Measurements from ENCODE around the gene NOL4L. TPM values are rescaled to one million over a fixed set of nuclear protein-coding genes. Genes with fewer than 3 reads are reported as not detected.

NOL4L gene
- total RNA-seq, 4 donors from 2014 or later, result 2.6 to 12.8 (median 6.4) TPM

DNA sequence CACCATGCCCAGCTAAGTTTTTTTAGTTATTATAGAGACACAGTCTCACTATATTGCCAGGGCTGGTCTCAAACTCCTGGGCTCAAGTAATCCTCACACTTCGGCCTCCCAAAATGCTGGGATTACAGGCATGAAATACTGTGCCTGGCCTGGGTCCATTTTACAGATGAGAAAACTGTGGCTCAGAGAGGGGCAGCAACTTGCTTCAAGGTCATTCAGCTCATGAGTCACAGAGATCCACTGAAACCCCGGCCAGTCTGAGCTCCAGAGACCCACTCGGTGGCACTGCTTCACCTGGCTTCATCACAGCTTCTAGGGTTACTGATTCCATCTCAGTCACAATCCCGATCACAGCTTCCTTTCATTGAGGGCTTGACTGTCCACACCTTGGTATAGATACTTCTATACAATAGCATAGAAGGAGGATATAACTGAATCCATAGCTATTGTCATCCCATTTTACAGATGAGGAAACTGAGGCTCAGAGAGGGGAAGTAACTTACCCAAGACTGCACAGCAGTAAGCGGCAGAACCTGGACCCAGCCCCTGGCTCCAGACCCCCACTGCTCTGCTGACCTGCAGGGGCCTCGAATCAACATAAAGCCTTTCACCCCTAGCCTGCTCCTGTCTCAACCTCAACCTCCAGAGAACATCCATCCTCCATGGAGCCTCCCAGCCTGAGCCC is 11.8 kb downstream of the NOL4L start:
- no peaks in the 10 kb centered on the region for H3K36me3 ChIP-seq
- DNase-seq (ENCODE audit: low spot score in 2 of 2), result no peak
- no peak for TF ChIP-seq POLR2AphosphoS5 (IDR thresholded peaks at IDR 0.05)
- TF ChIP-seq CTCF (IDR thresholded peaks at IDR 0.05), result no peak
- no peak for TF ChIP-seq EP300 (IDR thresholded peaks at IDR 0.05)
- TF ChIP-seq POLR2A (IDR thresholded peaks at IDR 0.05), result no peak
- WGBS, result 93% methylated on average over 6 of the region's 6 CpGs
- H3K9me3 ChIP-seq, result no peaks in the 10 kb centered on the region
- no peaks in the 10 kb centered on the region for H3K4me1 ChIP-seq
- no peak overlapping the region for H3K27ac ChIP-seq
- H3K27me3 ChIP-seq, result peaks cover 6% of the 10 kb centered on the region
- H3K4me3 ChIP-seq, result no peak overlapping the region

- no peak for TF ChIP-seq POLR2A (IDR thresholded peaks at IDR 0.05)
- no peak for TF ChIP-seq EP300 (IDR thresholded peaks at IDR 0.05)
- TF ChIP-seq POLR2AphosphoS5 (IDR thresholded peaks at IDR 0.05), result no peak
- TF ChIP-seq CTCF (IDR thresholded peaks at IDR 0.05), result no peak
- DNase-seq (ENCODE audit: low spot score in 2 of 2), result no peak
- H3K4me3 ChIP-seq, result no peak overlapping the region
- H3K9me3 ChIP-seq, result no peaks in the 10 kb centered on the region
- peaks cover 6% of the 10 kb centered on the region for H3K27me3 ChIP-seq
- H3K27ac ChIP-seq, result no peak overlapping the region
- 82% methylated on average over 13 of the region's 15 CpGs for WGBS
- no peaks in the 10 kb centered on the region for H3K4me1 ChIP-seq
- H3K36me3 ChIP-seq, result no peaks in the 10 kb centered on the region
Measured at GRCh38 chr20:32572271-32572968, 12.7 kb downstream of the NOL4L start.

GRCh38 chr20:32571566-32571965 is 13.6 kb downstream of the NOL4L start:
- Histone ChIP-seq H3K27me3 (peaks cover 6% of the 10 kb centered on the region), H3K9me3 (no peaks in the 10 kb centered on the region), H3K27ac (no peak overlapping the region), H3K4me3 (no peak overlapping the region), H3K36me3 (no peaks in the 10 kb centered on the region), H3K4me1 (no peaks in the 10 kb centered on the region)
- TF ChIP-seq CTCF (IDR thresholded peaks at IDR 0.05) (no peak), POLR2A (IDR thresholded peaks at IDR 0.05) (no peak), EP300 (IDR thresholded peaks at IDR 0.05) (no peak), POLR2AphosphoS5 (IDR thresholded peaks at IDR 0.05) (no peak)
- no peak for DNase-seq (ENCODE audit: low spot score in 2 of 2)
- WGBS, result 83% methylated on average over 9 of the region's 9 CpGs

GRCh38 chr20:32570401-32571190 is 14.5 kb downstream of the NOL4L start:
- H3K27me3 ChIP-seq, result peaks cover 6% of the 10 kb centered on the region
- H3K36me3 ChIP-seq, result no peaks in the 10 kb centered on the region
- TF ChIP-seq CTCF (IDR thresholded peaks at IDR 0.05), result no peak
- TF ChIP-seq POLR2A (IDR thresholded peaks at IDR 0.05), result no peak
- H3K9me3 ChIP-seq, result no peaks in the 10 kb centered on the region
- WGBS, result 77% methylated on average over 9 of the region's 10 CpGs
- H3K27ac ChIP-seq, result no peak overlapping the region
- DNase-seq (ENCODE audit: low spot score in 2 of 2), result no peak
- no peaks in the 10 kb centered on the region for H3K4me1 ChIP-seq
- H3K4me3 ChIP-seq, result no peak overlapping the region

Data from suprapubic skin (tissue), 4 donors.